DOHH2 (cell line): ENCODE data around the gene MBIP.

ENCODE experiments used
- H3F3A ChIP-seq: fragments of 200-600 bp; sonication (generic), shearing (Covaris generic); 2 replicates; pipeline ENCODE4 v1.6.0; 2016; ENCODE audit warnings: antibody characterized with exemption, mild to moderate bottlenecking; ENCODE audit not compliant: control insufficient read depth, insufficient read depth
- H3K27ac ChIP-seq: fragments of 200-600 bp; sonication (generic); 2 replicates; pipeline ENCODE4 v1.5.1; 2014; ENCODE audit warnings: low read depth, mild to moderate bottlenecking, low read length, moderate library complexity
- H3K27me3 ChIP-seq: fragments of 200-600 bp; sonication (generic); 2 replicates; pipeline ENCODE4 v1.6.1; 2014; ENCODE audit warnings: mild to moderate bottlenecking, low read length, mixed read lengths; ENCODE audit not compliant: control insufficient read depth
- H3K36me3 ChIP-seq: fragments of 200-600 bp; sonication (generic); 2 replicates; pipeline ENCODE4 v1.6.1; 2014; ENCODE audit warnings: mild to moderate bottlenecking, low read length, moderate library complexity, mixed read lengths; ENCODE audit not compliant: control insufficient read depth
- H3K4me1 ChIP-seq: fragments of 200-600 bp; sonication (generic); 2 replicates; pipeline ENCODE4 v1.6.1; 2014; ENCODE audit warnings: mild to moderate bottlenecking, low read length, mixed read lengths; ENCODE audit not compliant: control insufficient read depth
- H3K4me2 ChIP-seq: fragments of 200-600 bp; sonication (generic); 2 replicates; pipeline ENCODE4 v1.6.0; 2014; ENCODE audit warnings: mild to moderate bottlenecking, low read length, moderate library complexity
- H3K4me3 ChIP-seq: fragments of 200-600 bp; sonication (generic); 2 replicates; pipeline ENCODE4 v1.5.1; 2014; ENCODE audit warnings: mild to moderate bottlenecking, low read length, mixed read lengths
- H3K79me2 ChIP-seq: fragments of 200-600 bp; sonication (generic); 2 replicates; pipeline ENCODE4 v1.6.1; 2014; ENCODE audit warnings: mild to moderate bottlenecking, low read length, mixed read lengths; ENCODE audit not compliant: control insufficient read depth
- H3K9me2 ChIP-seq: fragments of 200-600 bp; sonication (generic); replicated peaks from 2 replicates; pipeline ENCODE4 v1.6.1; 2014; ENCODE audit warnings: mild to moderate bottlenecking, low read length, mixed read lengths; ENCODE audit not compliant: control insufficient read depth
- H3K9me3 ChIP-seq: fragments of 200-600 bp; sonication (generic); 2 replicates; pipeline ENCODE4 v1.6.1; 2014; ENCODE audit warnings: antibody characterized with exemption, low read length, mixed read lengths; ENCODE audit not compliant: control insufficient read depth, insufficient read depth
- H4K20me1 ChIP-seq: fragments of 200-600 bp; sonication (generic); 2 replicates; pipeline ENCODE4 v1.6.0; 2014; ENCODE audit warnings: low read depth, mild to moderate bottlenecking, antibody characterized with exemption, low read length, moderate library complexity; ENCODE audit not compliant: control insufficient read depth, insufficient read depth
- CTCF ChIP-seq: fragments of 200-600 bp; sonication (generic); IDR thresholded peaks from one replicate; pipeline ENCODE4 v1.5.1; 2014; ENCODE audit warnings: antibody characterized with exemption, mild to moderate bottlenecking, low read depth, low read length; ENCODE audit not compliant: poor library complexity, severe bottlenecking
- EZH2phosphoT487 ChIP-seq: fragments of 200-600 bp; sonication (generic); IDR thresholded peaks from 2 replicates; pipeline ENCODE4 v1.6.1; 2017; ENCODE audit warnings: borderline replicate concordance, mild to moderate bottlenecking, antibody characterized with exemption, low read length, moderate library complexity, mixed read lengths

The MBIP gene

GRCh38 chr14:36256126-36256801 lies 64.2 kb downstream of the MBIP start:
- H4K20me1 ChIP-seq: no peaks in the 10 kb centered on the region
- H3K27me3 ChIP-seq: peaks cover 5% of the 10 kb centered on the region; the same call in 1 of the 2 replicates
- no peaks in the 10 kb centered on the region for H3K9me3 ChIP-seq
- no peak overlapping the region for H3K4me2 ChIP-seq
- H3K79me2 ChIP-seq: no peaks in the 10 kb centered on the region
- no peaks in the 10 kb centered on the region for H3K4me1 ChIP-seq
- no peak overlapping the region for H3K4me3 ChIP-seq
- no peaks in the 10 kb centered on the region for H3F3A ChIP-seq
- H3K27ac ChIP-seq: no peak overlapping the region
- TF ChIP-seq EZH2phosphoT487 (no peak), CTCF (no peak)
- H3K9me2 ChIP-seq: no peaks in the 10 kb centered on the region
- no peaks in the 10 kb centered on the region for H3K36me3 ChIP-seq

GRCh38 chr14:36254020-36254624 lies 66.3 kb downstream of the MBIP start:
- no peaks in the 10 kb centered on the region for H3K9me3 ChIP-seq
- H3K4me1 ChIP-seq: no peaks in the 10 kb centered on the region
- no peak overlapping the region for H3K4me3 ChIP-seq
- H3F3A ChIP-seq: no peaks in the 10 kb centered on the region
- no peak overlapping the region for H3K27ac ChIP-seq
- no peaks in the 10 kb centered on the region for H3K36me3 ChIP-seq
- H3K27me3 ChIP-seq: peaks cover 4% of the 10 kb centered on the region; the same call in 1 of the 2 replicates
- no peaks in the 10 kb centered on the region for H3K79me2 ChIP-seq
- TF ChIP-seq EZH2phosphoT487 (no peak), CTCF (no peak)
- no peak overlapping the region for H3K4me2 ChIP-seq
- no peaks in the 10 kb centered on the region for H3K9me2 ChIP-seq
- H4K20me1 ChIP-seq: no peaks in the 10 kb centered on the region
